GM12873 (cell line): Measurements from ENCODE around the gene CALML6.

Source experiments
- CTCF ChIP-seq: IDR thresholded peaks from 2 replicates; pipeline ENCODE4 v1.5.1; 2012; ENCODE audit warnings: low read depth, mild to moderate bottlenecking, moderate library complexity, low read length, control low read depth; ENCODE audit not compliant: insufficient read depth; ENCODE audit errors: missing control alignments

Gene CALML6

GRCh38 chr1:1893291-1893985 is 21.6 kb upstream of the CALML6 start:
- TF ChIP-seq CTCF = no peak

- TF ChIP-seq CTCF = no peak
Observed at GRCh38 chr1:1893997-1894353, 21.1 kb upstream of the CALML6 start.

GRCh38 chr1:1894354-1895059 is 20.6 kb upstream of the CALML6 start:
- TF ChIP-seq CTCF = no peak

GRCh38 chr1:1895060-1895418 is 20.0 kb upstream of the CALML6 start:
- TF ChIP-seq CTCF = no peak

- TF ChIP-seq CTCF = no peak
Observed at GRCh38 chr1:1895456-1896336, 19.4 kb upstream of the CALML6 start.

GRCh38 chr1:1898246-1898933 is 16.7 kb upstream of the CALML6 start:
- no peak for TF ChIP-seq CTCF

- peak; percentile 57 for TF ChIP-seq CTCF
Observed at GRCh38 chr1:1899266-1899966, 15.6 kb upstream of the CALML6 start.
